Fibroblast of mammary gland (primary cell): ENCODE data around the gene PRRT4.

Source experiments
- DNase-seq: peaks from one replicate; pipeline ENCODE4 v3.0.0-alpha.2; 2010; ENCODE audit warnings: low read depth
- H3K4me3 ChIP-seq: 2 replicates; pipeline ENCODE4 v1.5.1; 2011; ENCODE audit warnings: low read depth, mild to moderate bottlenecking, low read length, moderate library complexity; ENCODE audit not compliant: control insufficient read depth
- TF ChIP-seq, protein P1 (sequence below): conservative IDR thresholded peaks from 2 replicates; pipeline ENCODE4 v1.5.1; 2011; ENCODE audit warnings: low read depth, low read length, inconsistent platforms; ENCODE audit not compliant: control insufficient read depth, insufficient read depth

PRRT4 gene

DNA sequence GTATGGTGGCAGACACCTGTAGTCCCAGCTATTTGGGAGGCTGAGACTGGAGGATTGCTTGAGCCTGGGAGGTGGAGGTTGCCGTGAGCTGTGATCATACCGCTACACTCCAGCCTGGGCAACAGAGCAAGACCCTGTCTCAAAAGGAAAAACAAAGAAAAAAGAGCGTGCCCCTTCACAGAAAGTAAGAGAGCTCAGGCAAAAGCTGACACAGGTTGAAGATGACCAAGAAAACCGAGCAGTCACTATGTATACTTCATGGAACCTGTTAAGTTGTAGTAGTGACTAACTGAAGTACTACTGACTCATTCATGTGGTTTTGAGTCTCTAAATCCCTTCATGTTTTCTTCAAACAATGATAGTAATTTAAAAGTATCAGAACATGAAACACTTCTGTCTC is 1.2 kb upstream of the PRRT4 start:
- DNase-seq, result peak; percentile 66
- TF ChIP-seq, protein P1, sequence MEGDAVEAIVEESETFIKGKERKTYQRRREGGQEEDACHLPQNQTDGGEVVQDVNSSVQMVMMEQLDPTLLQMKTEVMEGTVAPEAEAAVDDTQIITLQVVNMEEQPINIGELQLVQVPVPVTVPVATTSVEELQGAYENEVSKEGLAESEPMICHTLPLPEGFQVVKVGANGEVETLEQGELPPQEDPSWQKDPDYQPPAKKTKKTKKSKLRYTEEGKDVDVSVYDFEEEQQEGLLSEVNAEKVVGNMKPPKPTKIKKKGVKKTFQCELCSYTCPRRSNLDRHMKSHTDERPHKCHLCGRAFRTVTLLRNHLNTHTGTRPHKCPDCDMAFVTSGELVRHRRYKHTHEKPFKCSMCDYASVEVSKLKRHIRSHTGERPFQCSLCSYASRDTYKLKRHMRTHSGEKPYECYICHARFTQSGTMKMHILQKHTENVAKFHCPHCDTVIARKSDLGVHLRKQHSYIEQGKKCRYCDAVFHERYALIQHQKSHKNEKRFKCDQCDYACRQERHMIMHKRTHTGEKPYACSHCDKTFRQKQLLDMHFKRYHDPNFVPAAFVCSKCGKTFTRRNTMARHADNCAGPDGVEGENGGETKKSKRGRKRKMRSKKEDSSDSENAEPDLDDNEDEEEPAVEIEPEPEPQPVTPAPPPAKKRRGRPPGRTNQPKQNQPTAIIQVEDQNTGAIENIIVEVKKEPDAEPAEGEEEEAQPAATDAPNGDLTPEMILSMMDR, result no peak
- no peak overlapping the region for H3K4me3 ChIP-seq

DNA sequence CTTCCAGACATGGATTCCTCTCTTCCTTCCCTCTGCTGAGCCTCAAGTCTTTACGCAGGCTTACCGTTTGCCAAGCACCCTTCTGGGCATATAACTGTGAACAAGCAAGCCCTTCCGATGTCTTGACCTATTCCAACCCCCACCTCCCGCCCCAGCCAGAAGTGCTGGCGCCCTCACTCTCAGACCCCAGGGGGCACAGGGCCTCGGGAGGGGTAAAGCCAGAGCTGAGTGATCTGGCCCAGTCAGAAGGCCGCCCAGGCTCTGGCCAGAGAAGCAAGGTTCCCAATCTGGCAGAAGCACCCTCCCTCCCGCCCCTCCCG is 1.2 kb downstream of the PRRT4 start:
- DNase-seq, result no peak
- H3K4me3 ChIP-seq, result no peak overlapping the region
- TF ChIP-seq, protein P1, result no peak

DNA sequence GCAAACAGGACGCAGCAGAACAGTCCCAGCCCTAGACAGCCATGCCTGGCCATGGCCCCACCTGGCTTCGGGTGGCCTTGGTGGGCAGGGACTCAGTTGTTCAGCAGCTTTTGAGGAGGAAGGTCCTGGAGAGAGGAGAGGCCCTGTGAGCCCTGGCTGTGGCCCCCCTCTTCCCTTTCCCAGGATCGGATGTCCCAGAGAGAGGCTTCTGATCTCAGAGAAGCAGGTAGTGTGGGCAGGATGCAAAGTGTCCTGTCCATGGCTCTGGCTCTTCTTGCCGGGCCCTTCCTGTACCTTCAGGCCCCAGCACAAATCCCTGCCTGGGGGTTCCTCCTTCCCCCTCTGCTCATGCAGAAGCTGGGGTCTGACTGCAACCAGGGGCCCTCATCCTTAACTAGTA is 1.6 kb downstream of the PRRT4 start:
- TF ChIP-seq, protein P1, result no peak
- no peak for DNase-seq
- H3K4me3 ChIP-seq, result no peak overlapping the region

DNA sequence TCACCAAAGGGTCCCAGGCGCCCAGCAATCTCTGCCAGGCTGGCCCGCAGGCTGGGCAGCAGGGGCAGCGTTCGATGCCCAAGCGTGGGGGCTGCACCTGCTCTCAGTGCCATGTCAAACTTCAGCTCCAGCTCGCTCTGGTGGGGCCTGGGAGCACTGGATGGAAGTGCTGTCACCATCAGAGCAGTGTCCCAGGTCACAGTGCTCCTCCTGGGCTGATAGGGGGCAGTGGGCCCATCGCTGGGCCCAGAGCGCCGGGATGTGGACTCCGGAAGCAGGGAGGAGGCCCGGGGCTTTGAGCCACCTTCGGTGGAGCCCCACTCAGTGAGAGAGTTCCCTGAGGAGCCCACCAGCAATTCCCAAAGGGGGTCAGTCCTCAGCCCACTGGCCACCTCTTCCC is 2.2 kb downstream of the PRRT4 start:
- TF ChIP-seq, protein P1, result no peak
- no peak overlapping the region for H3K4me3 ChIP-seq
- no peak for DNase-seq

DNA sequence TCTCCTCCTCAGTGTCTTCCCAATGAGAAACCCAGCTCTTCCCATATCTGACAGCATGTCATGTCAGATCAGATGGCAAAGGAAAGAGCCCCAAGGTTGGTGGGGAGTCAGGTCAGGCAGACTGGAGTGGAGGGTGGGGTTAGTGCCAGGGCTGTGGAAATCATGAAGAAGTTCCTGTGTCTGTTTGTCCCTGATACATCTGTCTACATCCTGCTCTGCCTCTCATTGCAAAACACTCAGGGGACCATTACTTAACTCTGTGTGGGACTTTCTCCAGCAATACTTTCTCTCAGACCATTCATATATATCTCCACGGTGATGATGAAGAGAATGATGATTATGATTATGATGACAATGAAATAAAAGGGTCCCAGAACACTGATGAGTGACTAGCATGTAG is 3.3 kb downstream of the PRRT4 start:
- H3K4me3 ChIP-seq, result no peak overlapping the region
- DNase-seq, result peak; percentile 33
- TF ChIP-seq, protein P1, result no peak

DNA sequence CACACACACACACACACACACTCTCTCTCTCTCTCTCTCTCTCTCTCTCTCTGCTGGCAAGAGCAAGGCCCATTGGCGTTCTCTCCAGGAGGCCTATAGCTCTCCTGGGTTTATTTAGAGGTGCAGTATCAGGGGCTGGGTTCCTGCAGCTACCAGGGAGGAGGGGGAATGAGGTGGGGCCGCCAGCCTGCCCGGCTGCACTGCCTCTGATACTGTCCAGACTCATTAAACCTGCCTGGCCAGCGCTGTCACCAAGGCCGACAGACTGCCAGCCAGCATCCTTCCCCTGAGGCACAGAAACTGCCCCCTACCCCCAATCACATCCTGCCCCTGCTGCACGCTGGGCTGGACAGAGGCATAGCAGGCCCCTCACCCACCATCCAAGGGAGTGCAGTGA is 4.3 kb downstream of the PRRT4 start:
- no peak overlapping the region for H3K4me3 ChIP-seq
- DNase-seq, result no peak
- TF ChIP-seq, protein P1, result no peak

DNA sequence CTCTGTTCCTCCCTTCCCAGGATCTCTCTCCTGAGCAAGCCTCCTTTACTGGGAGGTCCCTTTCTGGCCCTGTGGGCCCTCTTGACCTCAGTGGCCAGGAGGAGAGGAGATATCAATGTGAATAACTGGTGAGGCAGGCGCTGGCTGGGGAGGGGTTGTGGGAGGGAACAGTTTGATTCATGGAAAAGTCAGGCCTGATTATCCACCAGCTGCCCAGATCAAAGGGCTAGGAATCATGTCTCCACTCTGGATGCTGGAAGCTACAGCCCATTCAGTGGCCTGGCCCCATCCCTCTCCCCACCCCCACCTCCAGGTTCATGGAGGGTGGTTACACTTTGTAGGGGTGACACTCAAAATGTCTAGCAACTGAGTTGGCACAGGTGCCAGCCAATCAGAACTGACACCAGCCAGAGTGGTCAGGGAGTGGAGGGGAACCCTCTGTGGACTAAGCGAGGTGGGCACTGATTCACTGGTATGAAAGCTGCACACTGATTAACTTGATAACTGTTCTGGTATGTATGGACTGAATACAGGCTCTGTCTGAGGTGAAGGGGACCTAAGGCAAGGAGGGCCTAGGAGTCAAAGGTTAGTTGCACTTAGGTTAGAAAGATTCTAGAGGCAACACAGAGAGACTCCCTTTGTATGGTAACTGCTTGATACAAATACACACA is 4.8 kb downstream of the PRRT4 start:
- H3K4me3 ChIP-seq, result no peak overlapping the region
- TF ChIP-seq, protein P1, result no peak
- no peak for DNase-seq
